OCI-LY3 (cell line): ENCODE measurements around the gene GJA5.

Experiments
- H2AFZ ChIP-seq: fragments of 200-600, 300-600 bp; shearing (Covaris generic); 2 replicates; pipeline ENCODE4 v1.6.0; 2014; ENCODE audit warnings: antibody characterized with exemption, low read depth, low read length
- H3K27ac ChIP-seq: fragments of 200-600, 300-600 bp; sonication (generic); 2 replicates; pipeline ENCODE4 v1.5.1; 2014; ENCODE audit warnings: mild to moderate bottlenecking, low read length, moderate library complexity, mixed read lengths
- H3K27me3 ChIP-seq: fragments of 200-600, 300-600 bp; sonication (generic); 2 replicates; pipeline ENCODE4 v1.6.1; 2014; ENCODE audit warnings: low read depth, low read length, mixed read lengths
- H3K36me3 ChIP-seq: fragments of 200-600, 300-600 bp; sonication (generic); replicated peaks from 2 replicates; pipeline ENCODE3; 2014; ENCODE audit warnings: low read depth, low read length, mixed read lengths
- H3K4me1 ChIP-seq: fragments of 300-600, 200-600 bp; sonication (generic); 2 replicates; pipeline ENCODE4 v1.6.1; 2014; ENCODE audit warnings: low read length, mixed read lengths
- H3K4me2 ChIP-seq: fragments of 200-600, 300-600 bp; sonication (generic); 2 replicates; pipeline ENCODE4 v1.6.1; 2014; ENCODE audit warnings: low read length, mixed read lengths
- H3K4me3 ChIP-seq: fragments of 300-600, 200-600 bp; sonication (generic); 2 replicates; pipeline ENCODE4 v1.5.1; 2014; ENCODE audit warnings: antibody characterized with exemption, mild to moderate bottlenecking, low read length, moderate library complexity
- H3K79me2 ChIP-seq: fragments of 300-600, 200-600 bp; shearing (Covaris generic); 2 replicates; pipeline ENCODE4 v1.6.1; 2014; ENCODE audit warnings: mild to moderate bottlenecking, low read length, mixed read lengths
- H3K9ac ChIP-seq: fragments of 300-600, 200-600 bp; shearing (Covaris generic); 2 replicates; pipeline ENCODE4 v1.6.0; 2014; ENCODE audit warnings: mild to moderate bottlenecking, low read length, moderate library complexity
- H3K9me3 ChIP-seq: fragments of 200-600, 300-600 bp; shearing (Covaris generic); 2 replicates; pipeline ENCODE4 v1.6.1; 2014; ENCODE audit warnings: low read length, mixed read lengths; ENCODE audit not compliant: insufficient read depth
- H4K20me1 ChIP-seq: fragments of 200-600, 300-600 bp; sonication (generic); 2 replicates; pipeline ENCODE4 v1.6.1; 2016; ENCODE audit warnings: low read length, mixed read lengths; ENCODE audit not compliant: insufficient read depth
- CTCF ChIP-seq: fragments of 200-600, 300-600 bp; sonication (generic); IDR thresholded peaks from 2 replicates; pipeline ENCODE4 v1.5.1; 2014; ENCODE audit warnings: antibody characterized with exemption, low read length, low read depth
- EZH2phosphoT487 ChIP-seq: fragments of 200-600 bp; shearing (Covaris generic); IDR thresholded peaks from 2 replicates; pipeline ENCODE4 v1.6.1; 2018; ENCODE audit warnings: antibody characterized with exemption, mixed run types, low read depth

GJA5 gene

GRCh38 chr1:147712605-147713004 is 47.8 kb downstream of the GJA5 start:
- H3K4me2 ChIP-seq, result no peak overlapping the region
- H3K4me3 ChIP-seq, result no peak overlapping the region
- no peaks in the 10 kb centered on the region for H3K9me3 ChIP-seq
- no peaks in the 10 kb centered on the region for H3K36me3 ChIP-seq
- no peak overlapping the region for H3K27ac ChIP-seq
- peaks cover 29% of the 10 kb centered on the region for H3K27me3 ChIP-seq
- H4K20me1 ChIP-seq, result no peaks in the 10 kb centered on the region
- TF ChIP-seq EZH2phosphoT487, result no peak
- no peak for TF ChIP-seq CTCF
- H3K4me1 ChIP-seq, result no peaks in the 10 kb centered on the region
- no peak overlapping the region for H2AFZ ChIP-seq
- H3K79me2 ChIP-seq, result no peaks in the 10 kb centered on the region
- no peak overlapping the region for H3K9ac ChIP-seq
